H1 (cell line): Measurements from ENCODE around the gene HS1BP3. TPM values are rescaled to one million over a fixed set of nuclear protein-coding genes. Genes with fewer than 3 reads are reported as not detected.

Experiments used
- CTCF ChIA-PET: fragments of 300-600 bp; sonication (Branson Sonifier 250); formaldehyde crosslinking; loops from one replicate; lab custom pipeline; 2021; ENCODE audit not compliant: partially characterized antibody; lab: Charles Lee
- POLR2A ChIA-PET: fragments of 300-600 bp; sonication (Branson Sonifier 250); formaldehyde crosslinking; loops from one replicate; lab custom pipeline; 2021; ENCODE audit warnings: inconsistent platforms; ENCODE audit not compliant: partially characterized antibody; lab: Charles Lee
- DNase-seq, 2 experiments: peaks; one replicate each; pipeline versions ENCODE4 v3.0.0 to v3.0.0-alpha.2; 2010 to 2022; ENCODE audit warnings: low spot score in 2 of 2, low read depth in 1 of 2, mixed read lengths in 1 of 2
- FAIRE-seq: peaks from 2 replicates; lab custom pipeline; 2011; peaks lifted over from hg19 to GRCh38; lab: Jason Lieb, UNC
- H2AFZ ChIP-seq: 2 replicates; pipeline ENCODE4 v1.8.1; 2012; ENCODE audit warnings: low read length, inconsistent platforms
- H2AK5ac ChIP-seq: 2 replicates; pipeline ENCODE4 v1.6.1; 2013; ENCODE audit warnings: low read depth, low read length
- H2BK120ac ChIP-seq: replicated peaks from 2 replicates; pipeline ENCODE3; 2013; ENCODE audit warnings: low read depth, low read length, inconsistent platforms
- H2BK12ac ChIP-seq: 2 replicates; pipeline ENCODE4 v1.6.1; 2013; ENCODE audit warnings: low read depth, low read length
- H2BK15ac ChIP-seq: 2 replicates; pipeline ENCODE4 v1.6.1; 2013; ENCODE audit warnings: low read length
- H2BK20ac ChIP-seq: 2 replicates; pipeline ENCODE4 v1.6.1; 2013; ENCODE audit warnings: low read length
- H2BK5ac ChIP-seq: 2 replicates; pipeline ENCODE4 v1.6.1; 2013; ENCODE audit warnings: low read depth, low read length
- H3K14ac ChIP-seq: 2 replicates; pipeline ENCODE4 v1.6.1; 2013; ENCODE audit warnings: inconsistent platforms; ENCODE audit not compliant: insufficient read length
- H3K18ac ChIP-seq: 2 replicates; pipeline ENCODE4 v1.6.1; 2013; ENCODE audit warnings: low read length; ENCODE audit errors: extremely low read depth
- H3K23ac ChIP-seq: 2 replicates; pipeline ENCODE4 v1.6.1; 2013; ENCODE audit warnings: inconsistent platforms; ENCODE audit not compliant: insufficient read length
- H3K23me2 ChIP-seq: 2 replicates; pipeline ENCODE4 v1.6.1; 2013; ENCODE audit warnings: low read depth, low read length
- H3K27ac ChIP-seq: 2 replicates; pipeline ENCODE4 v1.6.1; 2011; ENCODE audit warnings: low read depth, low read length, inconsistent platforms
- H3K27me3 ChIP-seq, 4 experiments: replicated peaks in 1 of 4; 1 replicate in 1 of 4; 2 replicates in 3 of 4; pipeline versions ENCODE4 v1.6.1 to v1.8.1; 2011 to 2013; ENCODE audit warnings: low read length in 3 of 4, mild to moderate bottlenecking in 3 of 4, inconsistent platforms in 2 of 4, mixed read lengths in 2 of 4, moderate library complexity in 1 of 4; ENCODE audit not compliant: control insufficient read depth in 3 of 4, insufficient read depth in 3 of 4; ENCODE audit errors: extremely low read depth in 1 of 4
- H3K36me3 ChIP-seq, 4 experiments: 2 replicates each; pipeline versions ENCODE4 v1.6.1 to v1.8.1; 2011 to 2013; ENCODE audit warnings: mild to moderate bottlenecking in 4 of 4, low read length in 3 of 4, moderate library complexity in 2 of 4, control low read depth in 1 of 4, inconsistent platforms in 1 of 4; ENCODE audit not compliant: insufficient read depth in 4 of 4, control insufficient read depth in 2 of 4
- H3K4ac ChIP-seq: replicated peaks from 2 replicates; pipeline ENCODE3; 2013; ENCODE audit warnings: low read length, low read depth, mixed read lengths, inconsistent platforms; ENCODE audit not compliant: insufficient read length
- H3K4me1 ChIP-seq, 4 experiments: replicated peaks in 1 of 4; 1 replicate in 1 of 4; 2 replicates in 3 of 4; pipeline versions ENCODE4 v1.6.1 to v1.8.1; 2011 to 2013; ENCODE audit warnings: low read length in 3 of 4, inconsistent platforms in 2 of 4, mixed read lengths in 1 of 4; ENCODE audit not compliant: insufficient read depth in 4 of 4, control insufficient read depth in 3 of 4
- H3K4me2 ChIP-seq, 2 experiments: 2 replicates each; pipeline versions ENCODE4 v1.6.1 to v1.8.1; 2011 to 2013; ENCODE audit warnings: low read depth in 2 of 2, low read length in 2 of 2, control low read depth in 1 of 2, inconsistent platforms in 1 of 2, mild to moderate bottlenecking in 1 of 2; ENCODE audit not compliant: insufficient read depth in 1 of 2
- H3K4me3 ChIP-seq, 4 experiments: fragments of 200-600, 300-600 bp in 1 of 4; sonication (generic), shearing (Covaris generic), sonication (Bioruptor Twin) in 1 of 4; 2 replicates each; pipeline versions ENCODE4 v1.5.1 to v1.8.1; 2011 to 2016; ENCODE audit warnings: low read length in 4 of 4, low read depth in 3 of 4, control low read depth in 2 of 4, inconsistent platforms in 2 of 4, mild to moderate bottlenecking in 2 of 4, mixed read lengths in 1 of 4, moderate library complexity in 1 of 4; ENCODE audit not compliant: insufficient read depth in 2 of 4; ENCODE audit errors: extremely low read depth in 1 of 4
- H3K56ac ChIP-seq: replicated peaks from 2 replicates; pipeline ENCODE3; 2013; ENCODE audit warnings: low read depth, mild to moderate bottlenecking, mixed read lengths, low read length, inconsistent platforms; ENCODE audit not compliant: insufficient read length
- H3K79me1 ChIP-seq: 2 replicates; pipeline ENCODE4 v1.6.1; 2013; ENCODE audit warnings: low read depth, low read length, control low read depth
- H3K79me2 ChIP-seq, 2 experiments: 2 replicates each; pipeline versions ENCODE4 v1.6.1 to v1.8.1; 2012 to 2013; ENCODE audit warnings: low read length in 2 of 2, mild to moderate bottlenecking in 2 of 2, inconsistent platforms in 1 of 2; ENCODE audit not compliant: insufficient read depth in 2 of 2, control insufficient read depth in 1 of 2
- H3K9ac ChIP-seq, 4 experiments: replicated peaks in 1 of 4; 1 replicate in 1 of 4; 2 replicates in 3 of 4; pipeline versions ENCODE4 v1.6.1 to v1.8.1; 2011 to 2013; ENCODE audit warnings: low read depth in 3 of 4, low read length in 3 of 4, control low read depth in 2 of 4, mild to moderate bottlenecking in 2 of 4, moderate library complexity in 2 of 4, inconsistent platforms in 1 of 4; ENCODE audit errors: extremely low read depth in 1 of 4
- H3K9me3 ChIP-seq, 2 experiments: 2 replicates each; pipeline versions ENCODE4 v1.6.1 to v1.8.1; 2012 to 2013; ENCODE audit warnings: mild to moderate bottlenecking in 2 of 2, moderate library complexity in 2 of 2, control low read depth in 1 of 2, inconsistent platforms in 1 of 2, low read depth in 1 of 2, low read length in 1 of 2, mixed read lengths in 1 of 2; ENCODE audit not compliant: insufficient read depth in 2 of 2
- H4K20me1 ChIP-seq, 2 experiments: replicated peaks in 1 of 2; 2 replicates each; pipeline versions ENCODE3 to v1.8.1; 2011 to 2013; ENCODE audit warnings: inconsistent platforms in 2 of 2, low read length in 2 of 2, mild to moderate bottlenecking in 1 of 2; ENCODE audit not compliant: insufficient read depth in 2 of 2, control insufficient read depth in 1 of 2
- H4K5ac ChIP-seq: 2 replicates; pipeline ENCODE4 v1.6.1; 2013; ENCODE audit warnings: low read length, low read depth, mixed read lengths, inconsistent platforms; ENCODE audit not compliant: insufficient read length
- H4K8ac ChIP-seq: 2 replicates; pipeline ENCODE4 v1.8.0; 2013; ENCODE audit warnings: mild to moderate bottlenecking, moderate library complexity, low read length, inconsistent platforms; ENCODE audit not compliant: insufficient read depth; ENCODE audit errors: extremely low read depth
- H4K91ac ChIP-seq: replicated peaks from 2 replicates; pipeline ENCODE3; 2013; ENCODE audit warnings: low read length, mixed read lengths, inconsistent platforms; ENCODE audit not compliant: insufficient read length
- KDM4A ChIP-seq: IDR thresholded peaks from one replicate; pipeline ENCODE4 v1.7.1; 2012; ENCODE audit warnings: low read depth, mild to moderate bottlenecking, moderate library complexity, low read length, inconsistent platforms; ENCODE audit not compliant: severe bottlenecking
- TEAD4 ChIP-seq: IDR thresholded peaks from 2 replicates; pipeline ENCODE4 v1.6.1; 2012; ENCODE audit warnings: low read depth, low read length, inconsistent platforms, mixed read lengths
- WGBS, 2 experiments: shearing (Covaris generic) in 1 of 2; methylation state at CpG; one replicate each; pipeline versions ENCODE4 v1.1.6 to v1.1.7; 2013 to 2015; ENCODE audit warnings: low lambda C conversion rate in 2 of 2, mixed read lengths in 2 of 2, inconsistent platforms in 1 of 2, low coverage in 1 of 2, missing lambda C conversion rate in 1 of 2; ENCODE audit not compliant: insufficient replicate concordance in 2 of 2, insufficient coverage in 1 of 2, insufficient read length in 1 of 2; ENCODE audit errors: extremely low coverage in 1 of 2, missing lambda C conversion rate in 1 of 2; 5-methylcytosine and 5-hydroxymethylcytosine counted together
- polyA plus RNA-seq, 7 experiments: library from polyadenylated mRNA; depleted of rRNA in 3 of 7; stranded (reverse) in 5 of 7; unstranded in 2 of 7; fragments of >200 nt in 5 of 7; fragments of 200-250 nt in 2 of 7; gene quantifications; 1 replicate in 5 of 7; 2 replicates in 1 of 7; 4 replicates in 1 of 7; pipeline versions ENCODE4 v1.2.1 to v1.2.3, GENCODE V29; 2011 to 2013; ENCODE audit warnings: missing spikeins in 2 of 7, mixed read lengths in 2 of 7
- total RNA-seq: library from RNA; stranded (reverse); fragmentation: NEBNext Ultra II Directional; extraction: Animal tissue kit (Norgen Biotek cat#: 25700); gene quantifications from 2 replicates; pipeline ENCODE4 v1.2.1, GENCODE V29; 2021

HS1BP3 gene
- total and polyA plus RNA-seq, 2 of the 8 experiments (the other 6 are each of a cell fraction or from before 2014, with no cell fraction given) = 11.1 to 11.3 TPM

- Histone ChIP-seq H4K5ac (no peak overlapping the region), H3K4me1 (peaks cover 0 to 14% (median 10%) of the 10 kb centered on the region in 4 experiments; a peak in 6 of 7 replicates), H4K91ac (no peak overlapping the region), H2BK12ac (no peak overlapping the region), H2AFZ (no peak overlapping the region), H2BK120ac (no peak overlapping the region), H3K14ac (no peak overlapping the region), H3K79me1 (no peaks in the 10 kb centered on the region), H3K27me3 (no peaks in the 10 kb centered on the region; a peak in 1 of 7 replicates), H3K23me2 (no peaks in the 10 kb centered on the region), H3K4me3 (no peak overlapping the region), H2AK5ac (no peak overlapping the region), H3K27ac (no peak overlapping the region), H2BK15ac (no peak overlapping the region), H4K8ac (no peak overlapping the region), H3K4ac (no peak overlapping the region), H3K36me3 (no peaks in the 10 kb centered on the region), H3K9ac (no peak overlapping the region), H2BK20ac (no peak overlapping the region), H3K56ac (no peak overlapping the region), H3K9me3 (0 out of 4 replicates have a peak, but pooled peaks cover 3% of the 10 kb centered on the region in 2 experiments), H3K23ac (no peak overlapping the region), H2BK5ac (no peak overlapping the region), H3K4me2 (no peak overlapping the region)
- WGBS, 2 experiments = 89% methylated on average over 15 of the region's 15 CpGs; no CpG with 5 or more reads in 1 of the 2 experiments
- no peak for DNase-seq
- CTCF ChIA-PET = interaction anchor here (0.6 to 7.8 kb wide), 4 partner anchors 10 to 29 kb away, joined by 3 to 47 read pairs (median 12); no protein-coding TSS in a partner anchor
- FAIRE-seq = no peak
- POLR2A ChIA-PET = no interaction called here
- TF ChIP-seq TEAD4 (peak; percentile 58; the same call in 1 of the 2 replicates), KDM4A (no peak)
- TF ChIP-seq, all 59 proteins: peak for 1
- no peaks in the 10 kb centered on the region for H3K79me2 ChIP-seq
- peaks cover 0 to 2% of the 10 kb centered on the region in 2 experiments for H4K20me1 ChIP-seq
- no peak overlapping the region for H3K18ac ChIP-seq
These were observed 39.6 kb downstream of the HS1BP3 start for GRCh38 chr2:20611077-20611843.
